NCI-H82 treated with DMSO at 0.1 percent for 48 hours (cell line): ENCODE measurements around the gene TMEM95.
A peak's percentile ranks its signal among the peaks of the same experiment; 100 is the strongest.
"Not testable (repeated sequence)": the region's sequence is repeated elsewhere in the genome, so short reads cannot be mapped to it uniquely, and the experiment has no call there.

ENCODE experiments used
- DNase-seq: peaks from one replicate; lab custom pipeline; 2025; ENCODE audit not compliant: unreplicated experiment; lab: John Stamatoyannopoulos, UW

The TMEM95 gene

DNA sequence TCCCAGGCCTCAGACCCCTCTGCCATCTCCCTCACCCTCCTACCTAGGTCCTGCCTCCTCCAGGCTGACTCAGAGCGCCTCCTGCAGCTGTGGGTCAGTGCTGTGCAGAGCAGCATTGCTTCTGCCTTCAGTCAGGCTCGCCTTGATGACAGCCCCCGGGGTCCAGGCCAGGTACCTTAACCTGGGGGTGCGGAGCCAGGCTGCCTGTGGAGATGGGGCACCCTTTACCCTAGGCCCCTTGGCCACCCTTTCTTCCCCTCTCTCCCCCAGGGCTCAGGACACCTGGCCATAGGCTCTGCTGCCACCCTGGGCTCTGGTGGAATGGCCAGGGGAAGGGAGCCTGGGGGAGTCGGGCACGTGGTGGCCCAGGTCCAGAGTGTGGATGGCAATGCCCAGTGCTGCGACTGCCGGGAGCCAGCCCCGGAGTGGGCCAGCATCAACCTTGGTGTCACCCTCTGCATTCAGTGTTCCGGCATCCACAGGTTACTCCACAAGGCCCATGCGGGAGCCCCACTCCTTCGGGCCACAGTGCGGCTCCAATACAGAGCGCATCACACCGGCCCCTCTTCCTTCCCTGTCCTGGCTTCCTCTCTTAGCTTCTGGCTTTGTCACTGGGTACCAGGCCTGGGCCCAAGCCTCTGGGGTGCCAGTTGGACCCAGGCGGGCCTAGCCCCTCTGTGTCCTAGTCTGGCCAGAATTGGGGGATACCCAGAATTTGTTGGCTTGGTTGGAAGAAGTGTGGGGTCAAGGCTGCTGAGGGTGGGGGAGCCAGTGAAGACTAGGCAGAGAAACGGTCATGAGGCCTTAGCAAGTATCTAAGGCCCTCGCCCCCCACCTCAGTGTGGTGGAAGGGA lies 8.0 kb upstream of the TMEM95 start:
- no peak for DNase-seq

DNA sequence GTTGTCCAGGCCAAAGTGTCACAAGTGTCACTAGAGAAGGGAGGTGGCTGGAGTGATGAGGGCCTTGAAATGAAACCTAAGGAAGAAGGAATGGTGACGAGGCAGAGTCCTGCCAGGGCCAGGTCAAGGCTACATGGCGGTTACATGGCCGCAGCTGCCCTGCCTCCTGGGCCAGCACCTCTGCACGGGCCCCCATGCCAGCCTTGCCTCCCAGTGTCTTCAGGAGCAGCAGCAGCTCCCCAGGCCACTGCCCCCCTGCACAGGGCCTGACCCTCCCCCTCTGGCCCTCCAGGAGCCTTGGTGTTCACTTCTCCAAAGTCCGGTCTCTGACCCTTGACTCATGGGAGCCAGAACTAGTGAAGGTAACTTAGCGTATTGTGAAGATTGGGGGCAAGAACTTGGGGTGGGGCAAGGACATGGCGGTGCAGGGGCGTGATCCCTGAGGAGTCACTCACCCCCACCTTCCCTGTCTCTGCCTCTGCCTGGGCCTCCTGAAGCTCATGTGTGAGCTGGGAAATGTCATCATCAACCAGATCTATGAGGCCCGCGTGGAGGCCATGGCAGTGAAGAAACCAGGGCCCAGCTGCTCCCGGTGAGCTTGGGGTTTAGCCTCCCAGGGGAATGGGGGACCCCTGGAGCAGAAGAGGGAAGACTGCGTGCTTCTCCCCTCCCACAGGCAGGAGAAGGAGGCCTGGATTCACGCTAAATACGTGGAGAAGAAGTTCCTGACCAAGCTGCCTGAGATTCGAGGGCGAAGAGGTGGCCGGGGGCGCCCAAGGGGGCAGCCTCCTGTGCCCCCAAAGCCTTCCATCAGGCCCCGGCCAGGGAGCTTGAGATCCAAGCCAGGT lies 7.1 kb upstream of the TMEM95 start:
- DNase-seq: no peak

DNA sequence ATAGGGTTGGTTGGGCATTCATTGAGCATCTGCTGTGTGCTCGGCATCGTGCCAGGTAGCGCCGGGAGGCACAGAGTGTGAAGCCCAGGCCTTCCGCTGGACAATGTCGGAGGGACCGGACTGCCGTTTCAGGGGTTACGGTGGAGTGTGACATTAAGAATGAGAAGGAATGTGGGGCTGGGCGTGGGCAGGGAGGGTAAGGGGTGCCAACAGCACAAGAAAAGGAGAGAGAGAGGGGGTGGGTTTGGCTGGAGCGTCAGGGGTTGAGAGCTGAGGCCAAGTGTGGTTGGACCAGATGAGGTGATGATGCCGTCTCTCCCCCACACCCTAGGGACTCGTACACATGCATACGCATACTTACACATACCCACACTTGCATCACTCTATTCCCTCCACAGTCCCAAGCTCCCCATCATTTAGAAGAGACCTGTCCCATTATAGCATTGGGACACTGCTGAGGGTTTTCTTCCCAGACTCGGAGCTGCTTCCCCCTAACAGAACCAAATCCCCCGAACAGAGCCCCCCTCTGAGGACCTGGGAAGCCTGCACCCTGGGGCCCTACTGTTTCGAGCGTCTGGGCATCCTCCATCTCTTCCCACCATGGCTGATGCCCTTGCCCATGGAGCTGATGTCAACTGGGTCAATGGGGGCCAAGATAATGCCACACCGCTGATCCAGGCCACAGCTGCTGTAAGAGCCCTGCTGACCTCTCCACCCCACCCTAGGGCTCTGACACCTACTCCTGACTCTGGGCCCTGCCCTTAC lies 6.3 kb upstream of the TMEM95 start:
- no peak for DNase-seq

DNA sequence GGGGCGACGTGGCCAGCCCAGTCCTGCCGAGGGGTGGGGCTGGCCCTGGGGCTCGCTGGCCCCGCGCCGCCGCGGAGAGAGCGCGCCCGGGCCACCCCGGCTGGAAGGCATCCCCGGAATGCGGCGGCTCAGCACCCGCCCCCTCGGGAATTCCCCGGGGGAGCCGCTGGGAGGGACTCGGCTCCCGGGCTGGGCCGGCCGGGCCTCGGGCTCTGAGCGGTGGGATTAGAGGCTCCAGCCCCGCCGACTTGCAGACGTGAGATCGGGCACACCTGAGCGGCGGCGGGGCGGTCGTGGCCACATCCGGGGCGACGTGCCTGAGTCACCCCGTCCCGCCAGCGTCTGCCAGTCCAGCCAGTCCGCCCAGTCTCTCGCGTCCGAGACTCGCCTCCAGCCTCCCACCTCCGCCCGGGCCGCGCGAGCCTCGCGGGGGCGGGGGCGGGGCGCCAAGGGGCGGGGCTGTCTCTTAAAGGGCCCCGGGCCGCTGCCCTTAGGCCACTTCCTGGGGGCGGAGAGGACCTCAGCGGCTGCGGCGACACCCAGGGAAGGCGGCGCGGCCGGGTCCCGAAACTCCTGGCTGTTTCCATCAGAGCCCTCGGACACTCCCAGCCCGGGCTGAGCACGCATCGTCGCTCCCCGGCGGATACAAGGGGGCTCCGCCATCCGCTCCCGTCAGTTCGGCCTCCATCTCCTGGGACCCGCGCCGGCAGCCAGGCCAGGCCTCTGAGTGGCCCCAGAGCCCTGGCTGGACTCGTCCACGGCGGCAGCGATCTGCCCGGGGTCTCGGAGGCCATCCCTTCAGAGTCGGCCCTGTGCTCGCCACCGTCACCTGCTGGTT lies 3.1 kb upstream of the TMEM95 start, which contains the start of gene KCTD11:
Gene KCTD11 (plus strand): TSS at position 498 of the 838 bp plus-strand sequence.
- DNase-seq: peak; percentile 11

DNA sequence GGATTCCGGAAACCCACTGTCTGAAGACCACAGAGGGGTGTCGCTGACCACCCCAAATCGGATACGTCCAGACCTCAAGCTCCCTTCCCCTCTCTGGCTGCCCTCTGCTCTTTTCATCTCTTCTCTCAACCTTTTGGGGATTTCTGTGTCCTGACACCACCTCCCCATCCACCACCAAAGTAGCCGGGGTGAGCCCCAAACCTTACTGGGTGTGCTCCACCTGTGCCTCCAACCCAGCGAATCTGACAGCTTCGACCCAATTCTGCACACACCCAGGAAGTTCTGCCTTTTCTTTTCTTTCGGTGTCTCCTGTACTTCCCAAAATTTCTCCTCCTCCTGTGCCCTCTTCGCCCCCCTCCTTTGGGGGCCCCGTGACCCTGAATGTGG lies 2.5 kb upstream of the TMEM95 start:
- DNase-seq: no peak

DNA sequence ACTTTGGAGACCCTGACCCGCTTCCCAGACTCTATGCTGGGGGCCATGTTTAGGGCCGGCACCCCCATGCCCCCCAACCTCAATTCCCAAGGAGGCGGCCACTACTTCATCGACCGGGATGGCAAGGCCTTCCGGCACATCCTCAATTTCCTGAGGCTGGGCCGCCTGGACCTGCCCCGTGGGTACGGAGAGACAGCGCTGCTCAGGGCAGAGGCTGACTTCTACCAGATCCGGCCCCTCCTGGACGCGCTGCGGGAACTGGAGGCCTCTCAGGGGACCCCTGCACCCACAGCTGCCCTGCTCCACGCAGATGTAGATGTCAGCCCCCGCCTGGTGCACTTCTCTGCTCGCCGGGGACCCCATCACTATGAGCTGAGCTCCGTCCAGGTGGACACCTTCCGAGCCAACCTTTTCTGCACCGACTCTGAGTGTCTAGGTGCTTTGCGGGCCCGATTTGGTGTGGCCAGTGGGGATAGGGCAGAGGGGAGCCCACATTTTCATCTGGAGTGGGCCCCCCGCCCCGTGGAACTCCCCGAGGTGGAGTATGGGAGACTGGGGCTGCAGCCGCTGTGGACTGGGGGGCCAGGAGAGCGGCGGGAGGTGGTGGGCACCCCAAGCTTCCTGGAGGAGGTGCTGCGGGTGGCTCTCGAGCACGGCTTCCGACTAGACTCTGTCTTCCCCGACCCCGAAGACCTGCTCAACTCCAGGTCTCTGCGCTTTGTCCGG lies 1.9 kb upstream of the TMEM95 start:
- DNase-seq: no peak

DNA sequence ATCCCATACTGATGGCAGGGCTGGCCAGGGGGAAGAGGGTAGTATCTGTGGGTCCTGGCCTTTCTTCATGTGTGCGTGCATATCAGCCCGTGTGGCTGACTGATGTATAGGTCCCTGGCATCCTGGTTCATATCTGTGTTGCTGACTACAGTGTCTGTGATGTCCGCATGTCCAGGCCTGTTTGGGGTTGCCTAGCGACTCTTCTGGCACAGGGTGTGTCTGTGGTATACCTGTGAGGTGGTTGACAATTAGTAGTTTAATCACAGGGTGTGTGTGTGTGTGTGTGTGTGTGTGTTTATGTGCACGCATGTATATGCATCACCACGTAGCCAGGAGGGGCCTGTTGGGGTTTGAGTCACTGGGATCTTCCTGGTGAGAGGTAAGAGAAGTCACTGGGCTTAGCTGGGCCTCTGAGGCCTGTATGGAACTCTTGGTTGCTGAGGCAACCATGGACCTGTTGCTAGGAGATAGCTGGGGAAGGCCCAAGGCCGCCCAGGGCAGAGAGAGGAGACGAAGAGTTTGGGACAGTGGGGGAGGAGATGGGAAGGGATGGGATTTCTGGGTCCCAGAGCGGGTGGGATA lies 603 bp upstream of the TMEM95 start:
- DNase-seq: no peak

DNA sequence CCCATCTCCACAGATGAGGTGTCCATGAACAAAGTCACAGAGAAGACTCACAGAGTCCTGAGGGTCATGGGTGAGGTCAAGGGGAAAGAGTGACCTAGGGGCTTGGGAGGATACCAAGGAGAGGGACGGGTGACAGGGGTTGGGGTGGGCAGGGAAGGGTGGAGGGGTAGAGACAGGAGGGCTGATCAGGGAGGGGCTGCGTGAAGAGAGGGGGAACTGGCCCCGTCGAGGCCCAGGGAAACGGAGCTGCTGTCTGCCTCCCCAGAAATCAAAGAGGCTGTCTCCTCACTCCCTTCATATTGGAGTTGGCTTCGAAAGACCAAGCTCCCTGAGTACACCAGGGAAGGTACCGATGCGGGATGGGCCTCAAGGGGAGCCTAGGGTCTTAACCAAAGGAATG lies 617 bp downstream of the TMEM95 start:
- DNase-seq: no peak

DNA sequence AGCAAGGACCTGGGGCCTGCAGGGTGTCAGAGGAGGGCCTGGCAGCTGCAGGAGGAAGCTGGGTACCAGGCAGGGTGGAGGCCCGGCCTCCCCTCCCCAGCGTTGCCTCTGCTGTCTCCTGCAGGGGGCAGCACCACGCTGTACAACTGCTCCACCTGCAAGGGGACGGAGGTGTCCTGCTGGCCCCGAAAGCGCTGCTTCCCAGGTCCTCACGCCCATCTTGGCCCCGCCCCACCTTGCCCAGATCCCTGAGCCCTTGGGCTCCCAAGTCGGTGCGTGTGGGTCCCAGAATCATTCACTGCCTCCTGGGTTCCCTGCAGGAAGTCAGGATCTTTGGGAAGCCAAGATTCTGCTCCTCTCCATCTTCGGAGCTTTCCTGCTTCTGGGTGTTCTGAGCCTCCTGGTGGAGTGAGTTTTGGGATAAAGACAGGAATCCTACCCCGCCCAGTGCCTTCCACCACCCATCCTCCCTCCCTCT lies 1.2 kb downstream of the TMEM95 start:
- peak; percentile 30 for DNase-seq

DNA sequence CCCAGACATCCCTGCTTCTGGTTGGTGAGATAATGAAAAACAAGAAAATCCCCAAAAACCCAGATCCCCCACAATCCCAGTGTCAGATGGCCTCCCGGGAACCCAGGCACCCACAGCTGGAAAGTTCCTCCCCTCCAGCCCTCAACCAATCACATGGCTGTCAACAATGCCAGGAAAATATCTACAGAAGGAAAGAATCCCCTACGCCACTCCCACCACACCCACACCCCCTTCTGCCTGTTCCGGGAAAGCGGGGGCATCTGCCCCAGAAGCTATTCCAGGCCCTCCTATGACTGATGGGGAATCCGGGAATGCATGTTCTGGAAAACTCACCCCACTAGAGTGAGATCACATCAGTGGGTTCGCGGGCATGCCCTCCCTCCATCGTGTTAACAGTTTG lies 1.8 kb downstream of the TMEM95 start:
- no peak for DNase-seq

DNA sequence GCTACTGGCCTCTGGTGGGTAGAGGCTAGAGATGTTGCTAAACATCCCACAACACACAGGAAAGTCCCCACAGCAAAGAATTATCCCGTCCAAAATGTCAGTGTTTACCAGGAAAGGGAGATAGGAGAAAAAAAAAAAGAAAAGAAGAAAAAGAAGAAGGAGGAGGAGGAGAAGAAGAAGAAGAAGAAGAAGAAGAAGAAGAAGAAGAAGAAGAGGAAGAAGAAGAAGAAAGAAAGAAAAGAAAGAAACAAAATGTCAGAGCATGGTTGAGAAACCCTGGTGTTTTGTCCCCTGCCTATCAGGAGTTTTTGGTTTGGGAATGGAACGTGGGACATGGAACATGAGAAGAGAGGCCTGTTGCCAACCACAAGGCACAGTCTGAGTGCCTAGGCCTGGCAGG lies 2.4 kb downstream of the TMEM95 start:
- no peak for DNase-seq

DNA sequence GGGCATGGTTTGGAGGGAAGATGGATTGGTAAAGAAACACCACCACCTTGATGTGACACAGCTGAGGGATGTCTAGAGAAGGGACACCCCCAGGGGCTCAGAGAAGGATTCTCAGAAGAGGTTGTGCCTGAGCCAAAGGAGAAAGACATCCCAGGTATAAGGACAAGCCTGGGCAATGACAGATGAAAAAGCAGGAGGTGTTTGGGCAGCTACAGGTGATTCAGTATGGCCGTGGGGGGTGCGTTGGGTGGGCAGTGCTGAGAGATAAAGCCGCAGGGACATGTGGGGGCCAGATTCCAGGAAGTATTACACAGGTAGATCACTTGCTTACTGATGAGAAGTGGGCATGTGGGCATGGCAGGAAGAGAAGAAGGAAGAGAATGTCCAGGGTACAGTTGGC lies 7.0 kb downstream of the TMEM95 start:
- DNase-seq: no peak

DNA sequence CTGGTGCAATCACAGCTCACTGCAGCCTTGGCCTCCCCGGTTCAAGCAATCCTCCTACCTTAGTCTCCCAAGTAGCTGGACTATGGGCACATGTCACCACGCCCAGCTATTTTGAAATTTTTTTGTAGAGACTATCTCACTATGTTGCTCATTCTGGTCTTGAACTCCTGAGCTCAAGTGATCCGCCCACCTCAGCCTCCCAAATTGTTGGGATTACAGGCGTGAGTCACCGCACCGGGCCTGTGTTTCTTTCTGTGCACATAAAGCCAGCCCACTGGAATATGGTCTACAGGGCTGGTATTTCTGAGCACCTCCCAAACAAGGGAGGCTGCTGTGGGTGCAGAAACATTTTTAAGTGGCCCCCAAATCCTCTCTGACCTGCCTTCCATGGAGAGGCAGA lies 8.4 kb downstream of the TMEM95 start:
- DNase-seq: no peak

DNA sequence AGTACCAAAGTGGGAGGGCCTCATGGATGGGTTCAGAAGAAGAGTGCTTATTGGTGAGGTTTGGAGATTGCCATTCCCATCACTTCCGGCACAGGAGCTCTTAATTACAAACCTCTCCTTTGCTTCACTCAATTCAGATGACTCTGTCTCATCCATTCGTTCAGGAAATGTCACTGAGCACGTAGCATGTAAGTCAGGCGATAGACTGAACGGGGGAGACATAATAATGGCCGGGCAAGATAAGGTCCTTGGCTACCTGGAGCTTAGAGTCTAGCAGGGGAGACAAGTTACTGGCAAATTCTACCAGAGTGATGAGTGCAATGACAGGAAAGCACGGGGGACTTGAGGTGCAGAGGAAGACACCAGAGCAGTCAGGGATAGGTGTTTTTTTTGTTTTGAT lies 11.0 kb downstream of the TMEM95 start:
- not testable (repeated sequence) for DNase-seq

DNA sequence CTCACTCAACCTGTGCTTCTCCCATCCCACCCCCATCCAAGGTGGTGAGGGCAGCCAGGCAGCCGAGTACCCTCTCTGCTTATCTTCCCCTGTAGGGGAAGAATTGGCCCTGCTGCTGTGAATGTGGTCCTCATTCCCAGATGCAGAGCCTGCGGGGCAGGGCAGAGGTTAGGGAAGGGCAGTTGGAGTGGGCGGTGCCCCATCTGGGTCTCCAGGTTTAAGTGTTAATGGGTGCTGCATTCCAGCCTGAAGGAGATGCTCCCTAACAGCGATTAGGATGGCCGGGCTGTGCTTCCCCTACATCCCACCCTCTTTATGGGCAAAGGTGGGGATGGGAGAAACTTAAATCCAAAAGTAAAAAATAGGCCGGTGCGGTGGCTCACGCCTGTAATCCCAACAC lies 12.1 kb downstream of the TMEM95 start:
- DNase-seq: no peak

DNA sequence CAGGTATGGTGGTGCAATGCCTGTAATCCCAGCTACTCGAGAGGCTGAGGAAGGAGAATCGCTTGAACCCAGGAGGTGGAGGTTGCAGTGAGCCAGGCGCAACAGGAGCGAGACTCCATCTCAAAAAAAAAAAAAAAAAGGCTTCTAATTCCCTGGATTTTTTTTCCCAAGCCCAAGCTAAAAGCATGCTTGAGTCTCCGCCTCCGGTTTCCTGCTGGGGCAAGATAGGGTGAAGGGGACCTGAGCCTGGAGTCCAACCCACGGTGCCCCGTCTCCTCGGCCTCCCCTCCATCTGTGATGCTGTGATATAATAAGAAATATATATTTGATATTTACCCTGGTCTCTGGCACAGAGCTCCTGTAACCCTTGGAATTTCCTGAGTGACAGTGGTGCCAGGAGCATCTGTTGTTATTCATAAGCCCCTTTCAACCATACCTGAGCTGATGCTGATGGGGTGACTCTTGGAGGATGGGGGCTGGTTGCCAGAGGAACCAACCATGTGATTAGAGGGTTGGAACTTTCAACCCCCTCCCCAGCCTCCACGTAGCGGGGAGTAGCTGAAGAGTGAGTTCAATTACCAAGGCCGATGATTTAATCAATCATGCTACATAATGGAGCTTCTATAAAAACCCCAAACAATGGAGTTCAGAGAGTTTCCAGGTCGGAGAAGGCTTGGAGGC lies 13.1 kb downstream of the TMEM95 start:
- DNase-seq: no peak

DNA sequence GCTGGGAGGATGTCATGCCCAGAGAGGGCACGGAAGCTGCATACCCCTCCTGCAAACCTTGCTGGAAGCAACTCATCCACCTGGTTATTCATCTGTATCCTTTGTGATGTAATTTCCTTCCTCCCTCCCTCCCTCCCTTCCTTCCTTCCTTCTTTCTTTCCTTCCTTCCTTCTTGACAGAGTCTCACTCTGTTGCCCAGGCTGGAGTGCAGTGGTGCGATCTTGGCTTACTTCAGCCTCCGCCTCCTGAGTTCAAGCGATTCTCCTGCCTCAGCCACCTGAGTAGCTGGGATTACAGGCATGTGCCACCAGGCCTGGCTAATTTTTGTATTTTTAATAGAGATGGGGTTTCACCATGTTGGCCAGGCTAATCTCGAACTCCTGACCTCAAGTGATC lies 13.6 kb downstream of the TMEM95 start:
- DNase-seq: not testable (repeated sequence)

DNA sequence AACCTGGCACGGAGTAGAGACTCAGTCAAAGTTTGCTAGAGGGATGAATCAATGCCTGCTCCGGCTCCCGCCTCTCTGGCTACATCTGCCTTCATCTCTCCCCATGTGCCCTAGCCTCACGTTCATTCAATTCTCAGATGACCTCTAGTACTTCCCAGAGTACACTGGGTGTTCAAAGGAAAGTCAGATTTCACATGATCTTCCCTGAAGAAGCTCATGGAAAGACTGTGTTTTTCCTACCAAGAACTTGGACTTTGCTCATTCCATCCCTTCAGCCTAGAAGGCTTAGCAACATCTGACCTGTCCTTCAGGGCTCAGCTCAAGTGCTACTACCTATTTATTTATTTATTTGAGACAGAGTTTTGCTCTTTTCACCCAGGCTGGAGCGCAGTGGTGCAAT lies 14.9 kb downstream of the TMEM95 start:
- DNase-seq: no peak

DNA sequence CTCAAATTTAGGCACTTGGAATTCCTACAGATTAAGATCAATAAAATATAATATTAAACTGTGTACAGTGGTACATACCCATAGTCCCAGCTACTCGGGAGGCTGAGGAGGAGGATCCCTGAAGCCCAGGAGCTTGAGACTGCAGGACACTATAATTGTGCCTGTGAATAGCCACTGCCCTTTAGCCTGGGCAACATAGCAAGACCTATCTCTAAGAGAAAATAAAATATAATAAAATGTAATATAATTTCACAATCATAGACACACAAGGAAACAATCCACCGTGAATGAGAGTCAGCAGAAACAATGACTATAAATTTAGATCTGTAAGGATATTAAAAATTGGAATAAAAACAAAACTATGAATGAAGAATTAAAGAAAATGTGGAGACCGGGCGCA lies 15.9 kb downstream of the TMEM95 start:
- no peak for DNase-seq
